NCI-H128 (cell line): ENCODE data around the gene KIF9.
"Not testable (repeated sequence)": the region's sequence is repeated elsewhere in the genome, so short reads cannot be mapped to it uniquely, and the experiment has no call there.

Experiments used
- DNase-seq: peaks from one replicate; lab custom pipeline; 2025; ENCODE audit not compliant: unreplicated experiment; lab: John Stamatoyannopoulos, UW

The KIF9 gene

GRCh38 chr3:47295322-47295721, 12.7 kb upstream of the KIF9 start:
- no peak for DNase-seq

- no peak for DNase-seq
These were observed 11.8 kb upstream of the KIF9 start for GRCh38 chr3:47294392-47294791.

GRCh38 chr3:47293822-47294221, 11.2 kb upstream of the KIF9 start:
- no peak for DNase-seq

GRCh38 chr3:47291754-47292420, 9.3 kb upstream of the KIF9 start:
- not testable (repeated sequence) for DNase-seq

- DNase-seq, result no peak
These were observed 8.7 kb upstream of the KIF9 start for GRCh38 chr3:47291158-47291753.

- DNase-seq, result no peak
These were observed 6.6 kb upstream of the KIF9 start for GRCh38 chr3:47288966-47289910.

GRCh38 chr3:47283591-47284364, 1.2 kb upstream of the KIF9 start:
- DNase-seq, result no peak

GRCh38 chr3:47283193-47283537, 566 bp upstream of the KIF9 start:
- DNase-seq, result no peak

- DNase-seq, result no peak
These were observed 2.1 kb downstream of the KIF9 start for GRCh38 chr3:47280519-47280918.

GRCh38 chr3:47276558-47276957, 6.0 kb downstream of the KIF9 start:
- no peak for DNase-seq

- no peak for DNase-seq
These were observed 7.9 kb downstream of the KIF9 start for GRCh38 chr3:47274652-47275051.

- no peak for DNase-seq
These were observed 9.0 kb downstream of the KIF9 start for GRCh38 chr3:47273564-47273963.

- no peak for DNase-seq
These were observed 12.1 kb downstream of the KIF9 start for GRCh38 chr3:47270526-47270925.

- no peak for DNase-seq
These were observed 15.1 kb downstream of the KIF9 start for GRCh38 chr3:47267490-47267824.

GRCh38 chr3:47266709-47267489, 15.7 kb downstream of the KIF9 start:
- DNase-seq, result no peak

GRCh38 chr3:47265725-47266428, 16.7 kb downstream of the KIF9 start:
- no peak for DNase-seq

GRCh38 chr3:47265008-47265407, 17.6 kb downstream of the KIF9 start:
- no peak for DNase-seq

- DNase-seq, result no peak
These were observed 21.3 kb downstream of the KIF9 start for GRCh38 chr3:47261301-47261700.

- no peak for DNase-seq
These were observed 22.0 kb downstream of the KIF9 start for GRCh38 chr3:47260605-47261004.

GRCh38 chr3:47259114-47259513, 23.5 kb downstream of the KIF9 start:
- no peak for DNase-seq
